ENCODE measurements around the gene FRMD4A. TPM values are rescaled to one million over a fixed set of nuclear protein-coding genes. Genes with fewer than 3 reads are reported as not detected.
A peak's percentile ranks its signal among the peaks of the same experiment; 100 is the strongest.

FRMD4A gene
- total and polyA plus RNA-seq, 7 donors: 2.9 to 9.1 (median 6.2) TPM

GRCh38 chr10:13892871-13893270, 437.9 kb downstream of the FRMD4A start:
- intact Hi-C loops (cut with DNase I): loop anchor here in 1 of 2 donors (5.0 kb wide), 1 partner anchor 101 kb away; no protein-coding TSS in a partner anchor
- no peak for TF ChIP-seq CTCF (IDR thresholded peaks at IDR 0.05)

GRCh38 chr10:13892001-13892491, 438.7 kb downstream of the FRMD4A start:
- no peaks in the 10 kb centered on the region for H3K9me3 ChIP-seq
- H3K4me3 ChIP-seq: peak overlapping the region; percentile 61
- TF ChIP-seq CTCF (IDR thresholded peaks at IDR 0.05): no peak
- ATAC-seq: no peak
- H3K4me1 ChIP-seq: no peaks in the 10 kb centered on the region
- H3K36me3 ChIP-seq (ENCODE audit: insufficient read depth in 1 of 2, low read depth in 1 of 2): no peaks in the 10 kb centered on the region
- H3K27me3 ChIP-seq (ENCODE audit: insufficient read depth in 3 of 3, low read length in 2 of 3): peaks cover 0 to 33% (median 8%) of the 10 kb centered on the region in 3 donors
- peak in 1 of 2 donors; percentile 54 for DNase-seq
- intact Hi-C loops (cut with DNase I): loop anchor here in 1 of 2 donors (5.0 kb wide), 1 partner anchor 100 kb away; no protein-coding TSS in a partner anchor
- WGBS, 3 donors: 2 to 4% (median 4%) methylated on average over 21 to 30 of the region's 30 CpGs
- peak overlapping the region; percentile 21 for H3K27ac ChIP-seq

More at GRCh38 chr10:13892871-13893270, 437.9 kb downstream of the FRMD4A start:
- DNase-seq (no peak), ATAC-seq (no peak)
- Histone ChIP-seq H3K4me3 (no peak overlapping the region), H3K27ac (peak overlapping the region; percentile 21), H3K36me3 (ENCODE audit: insufficient read depth in 1 of 2, low read depth in 1 of 2) (no peaks in the 10 kb centered on the region), H3K4me1 (no peaks in the 10 kb centered on the region), H3K9me3 (no peaks in the 10 kb centered on the region), H3K27me3 (ENCODE audit: insufficient read depth in 3 of 3, low read length in 2 of 3) (peaks cover 0 to 33% (median 8%) of the 10 kb centered on the region in 3 donors)
- WGBS, 3 donors: 92 to 95% (median 95%) methylated on average over 5 of the region's 5 CpGs

- TF ChIP-seq CTCF (IDR thresholded peaks at IDR 0.05): no peak
- peak overlapping the region; percentile 66 for H3K4me3 ChIP-seq
- no peaks in the 10 kb centered on the region for H3K36me3 ChIP-seq (ENCODE audit: insufficient read depth in 1 of 2, low read depth in 1 of 2)
- H3K4me1 ChIP-seq: no peaks in the 10 kb centered on the region
- 1% methylated on average over 43 to 87 of the region's 87 CpGs for WGBS, 3 donors
- H3K27me3 ChIP-seq (ENCODE audit: insufficient read depth in 3 of 3, low read length in 2 of 3): peaks cover 0 to 33% (median 8%) of the 10 kb centered on the region in 3 donors
- H3K27ac ChIP-seq: peak overlapping the region; percentile 60
- intact Hi-C loops (cut with DNase I): loop anchor here in 1 of 2 donors (5.0 kb wide), 1 partner anchor 99 kb away; no protein-coding TSS in a partner anchor
- ATAC-seq: peak in 2 of 4 donors; percentile 44 to 65
- H3K9me3 ChIP-seq: no peaks in the 10 kb centered on the region
- peak in 1 of 2 donors; percentile 58 for DNase-seq
These were observed 439.4 kb downstream of the FRMD4A start for GRCh38 chr10:13891128-13892000.

- no peak for TF ChIP-seq CTCF (IDR thresholded peaks at IDR 0.05)
- no peaks in the 10 kb centered on the region for H3K4me1 ChIP-seq
- H3K36me3 ChIP-seq (ENCODE audit: insufficient read depth in 1 of 2, low read depth in 1 of 2): no peaks in the 10 kb centered on the region
- peak overlapping the region; percentile 60 for H3K27ac ChIP-seq
- intact Hi-C loops (cut with DNase I): loop anchor here in 1 of 2 donors (5.0 kb wide), 1 partner anchor 98 kb away; no protein-coding TSS in a partner anchor
- H3K4me3 ChIP-seq: peak overlapping the region; percentile 66
- peak in 3 of 4 donors; percentile 32 to 61 (median 46) for ATAC-seq
- DNase-seq: peak; percentile 44 to 62
- peaks cover 0 to 33% (median 8%) of the 10 kb centered on the region in 3 donors for H3K27me3 ChIP-seq (ENCODE audit: insufficient read depth in 3 of 3, low read length in 2 of 3)
- H3K9me3 ChIP-seq: no peaks in the 10 kb centered on the region
- WGBS, 3 donors: 9 to 12% (median 11%) methylated on average over 26 of the region's 26 CpGs
These were observed 440.2 kb downstream of the FRMD4A start for GRCh38 chr10:13890233-13891127.

Measured in psoas muscle (tissue), 8 donors.